Fibroblast of villous mesenchyme (primary cell): ENCODE results near the gene SSR1. TPM values are rescaled to one million over a fixed set of nuclear protein-coding genes. Genes with fewer than 3 reads are reported as not detected.

Source experiments
- DNase-seq: peaks from one replicate; pipeline ENCODE4 v3.0.0-alpha.2; 2010; ENCODE audit warnings: low read depth
- H3K4me3 ChIP-seq: 2 replicates; pipeline ENCODE4 v1.5.1; 2011; ENCODE audit warnings: low read depth, mild to moderate bottlenecking, low read length
- CTCF ChIP-seq: IDR thresholded peaks from 2 replicates; pipeline ENCODE4 v1.5.1; 2012; ENCODE audit warnings: low read depth, mild to moderate bottlenecking, low read length; ENCODE audit not compliant: insufficient read depth
- total RNA-seq: library from RNA; depleted of rRNA; stranded (reverse); fragments of >200 nt; gene quantifications from 2 replicates; pipeline ENCODE4 v1.2.3, GENCODE V29; 2012

The SSR1 gene
- total RNA-seq, 1 donor, result 203 TPM

GRCh38 chr6:7261032-7261841 lies 51.8 kb downstream of the SSR1 start:
- no peak for TF ChIP-seq CTCF
- H3K4me3 ChIP-seq, result peak overlapping the region; percentile 81

GRCh38 chr6:7260291-7261031 lies 52.5 kb downstream of the SSR1 start:
- no peak for TF ChIP-seq CTCF
- H3K4me3 ChIP-seq, result peak overlapping the region; percentile 81
- DNase-seq, result no peak

More at GRCh38 chr6:7261032-7261841, 51.8 kb downstream of the SSR1 start:
- DNase-seq, result peak; percentile 81

DNA sequence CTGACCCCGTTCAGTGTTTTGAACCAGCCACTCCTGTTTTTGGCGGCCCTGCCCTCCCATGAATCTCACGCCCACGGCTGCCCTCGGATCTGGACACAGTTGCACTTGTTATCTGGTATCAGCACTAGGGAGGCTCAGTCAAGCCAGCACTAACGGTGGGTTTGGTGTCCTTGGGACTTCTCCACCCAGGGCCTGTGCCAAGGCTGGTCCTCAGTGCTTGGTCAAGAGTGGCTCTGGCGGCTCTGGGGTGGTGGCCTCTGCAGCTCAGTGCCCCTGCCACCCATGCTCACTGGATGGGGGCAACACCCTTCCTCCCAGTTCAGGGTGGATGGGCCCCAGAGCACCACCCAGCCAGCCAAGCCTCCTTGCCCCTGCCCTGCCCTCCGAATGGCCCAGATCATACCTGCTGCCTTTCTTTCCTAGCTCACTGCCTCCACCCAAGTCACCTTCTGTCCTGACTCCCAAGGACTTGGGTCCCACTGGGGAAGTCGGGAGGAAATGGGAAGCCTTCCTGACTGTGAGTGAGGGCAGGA lies 54.7 kb downstream of the SSR1 start:
- no peak overlapping the region for H3K4me3 ChIP-seq
- TF ChIP-seq CTCF, result no peak

GRCh38 chr6:7257521-7258230 lies 55.3 kb downstream of the SSR1 start:
- no peak overlapping the region for H3K4me3 ChIP-seq
- no peak for TF ChIP-seq CTCF
- DNase-seq, result no peak

More for the DNA sequence above, 54.7 kb downstream of the SSR1 start:
- no peak for DNase-seq

GRCh38 chr6:7256785-7257184 lies 56.2 kb downstream of the SSR1 start:
- DNase-seq, result no peak
- no peak overlapping the region for H3K4me3 ChIP-seq
- no peak for TF ChIP-seq CTCF

- DNase-seq, result no peak
- TF ChIP-seq CTCF, result no peak
- no peak overlapping the region for H3K4me3 ChIP-seq
Observed at GRCh38 chr6:7255918-7256317, 57.1 kb downstream of the SSR1 start.
